ENCODE data around the gene CDK11B.

- TF ChIP-seq CTCF (IDR thresholded peaks at IDR 0.05) (no peak), POLR2A (IDR thresholded peaks at IDR 0.05) (no peak)
Observed at GRCh38 chr1:1687846-1688245, 29.0 kb upstream of the CDK11B start.
